GM19035 (cell line): ENCODE measurements around the gene PMF1.

ENCODE experiments used
- ATAC-seq: cut with Tn5 transposase; IDR thresholded peaks from one replicate; pipeline ENCODE4 v1.9.1; 2021; ENCODE audit not compliant: unreplicated experiment

Gene PMF1

DNA sequence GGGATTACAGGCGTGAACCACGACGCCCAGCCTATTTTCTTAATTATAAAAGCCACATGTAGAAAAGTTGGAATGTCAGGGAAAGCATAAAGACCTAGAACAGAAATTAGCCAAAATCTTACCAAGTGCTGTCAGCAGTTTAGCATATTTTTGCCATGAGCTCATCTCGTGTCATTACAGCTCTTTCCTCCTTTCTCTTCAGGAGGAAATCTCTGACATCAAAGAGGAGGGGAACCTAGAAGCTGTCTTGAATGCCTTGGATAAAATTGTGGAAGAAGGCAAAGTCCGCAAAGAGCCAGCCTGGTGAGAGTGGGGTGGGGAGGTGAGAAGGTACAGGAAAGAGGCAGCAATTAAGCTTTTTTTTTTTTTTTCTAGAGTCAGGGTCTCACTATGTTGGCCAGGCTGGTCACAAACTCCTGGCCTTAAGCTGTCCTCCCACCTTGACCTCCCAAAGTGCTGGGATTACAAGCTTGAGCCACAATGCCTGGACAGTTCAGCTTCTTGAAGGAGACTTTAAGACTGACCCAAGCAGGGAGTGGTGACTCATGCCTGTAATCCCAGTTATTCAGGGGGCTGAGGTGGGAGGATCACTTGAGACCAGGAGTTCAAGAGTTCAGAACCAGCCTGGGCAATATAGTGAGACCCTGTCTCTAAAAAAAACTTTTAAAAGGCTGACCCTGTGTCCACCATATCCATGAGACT, 20.8 kb downstream of the PMF1 start:
- ATAC-seq = no peak

- no peak for ATAC-seq
Measured at GRCh38 chr1:156236164-156236563, 23.4 kb downstream of the PMF1 start.

- ATAC-seq = no peak
Measured at GRCh38 chr1:156238248-156238647, 25.4 kb downstream of the PMF1 start.

GRCh38 chr1:156241311-156241811, 28.6 kb downstream of the PMF1 start:
- no peak for ATAC-seq

DNA sequence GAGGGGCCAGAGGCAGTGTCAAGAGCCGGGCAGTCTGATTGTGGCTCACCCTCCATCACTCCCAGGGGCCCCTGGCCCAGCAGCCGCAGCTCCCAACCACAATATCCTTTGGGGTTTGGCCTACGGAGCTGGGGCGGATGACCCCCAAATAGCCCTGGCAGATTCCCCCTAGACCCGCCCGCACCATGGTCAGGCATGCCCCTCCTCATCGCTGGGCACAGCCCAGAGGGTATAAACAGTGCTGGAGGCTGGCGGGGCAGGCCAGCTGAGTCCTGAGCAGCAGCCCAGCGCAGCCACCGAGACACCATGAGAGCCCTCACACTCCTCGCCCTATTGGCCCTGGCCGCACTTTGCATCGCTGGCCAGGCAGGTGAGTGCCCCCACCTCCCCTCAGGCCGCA, 29.1 kb downstream of the PMF1 start, which contains the start of gene BGLAP:
BGLAP (plus strand) TSS at position 259 of the 400 bp plus-strand sequence; CDS start at position 307, 48 bp downstream.
- ATAC-seq = no peak

DNA sequence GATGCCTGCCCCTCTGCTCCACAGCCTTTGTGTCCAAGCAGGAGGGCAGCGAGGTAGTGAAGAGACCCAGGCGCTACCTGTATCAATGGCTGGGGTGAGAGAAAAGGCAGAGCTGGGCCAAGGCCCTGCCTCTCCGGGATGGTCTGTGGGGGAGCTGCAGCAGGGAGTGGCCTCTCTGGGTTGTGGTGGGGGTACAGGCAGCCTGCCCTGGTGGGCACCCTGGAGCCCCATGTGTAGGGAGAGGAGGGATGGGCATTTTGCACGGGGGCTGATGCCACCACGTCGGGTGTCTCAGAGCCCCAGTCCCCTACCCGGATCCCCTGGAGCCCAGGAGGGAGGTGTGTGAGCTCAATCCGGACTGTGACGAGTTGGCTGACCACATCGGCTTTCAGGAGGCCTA, 29.9 kb downstream of the PMF1 start:
- no peak for ATAC-seq

DNA sequence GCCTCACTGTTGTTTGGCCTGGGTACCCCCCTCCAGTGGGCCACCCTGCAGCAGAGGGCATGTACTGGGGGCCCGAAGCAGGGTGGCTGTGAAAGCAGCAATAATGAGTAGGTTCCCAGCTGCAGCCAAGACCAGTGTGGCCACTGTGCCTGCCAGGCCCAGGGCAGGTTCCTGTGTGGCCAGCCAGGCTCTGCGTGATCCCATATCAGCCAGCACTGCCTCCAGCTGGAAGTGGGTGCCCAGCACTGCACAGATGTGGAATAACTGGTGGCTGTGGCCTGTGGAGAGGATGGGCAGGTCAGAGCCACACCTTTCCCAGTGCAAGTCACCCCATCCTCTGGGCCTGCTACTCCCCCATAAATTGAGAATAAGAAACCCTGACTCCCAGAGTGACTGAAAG, 31.3 kb downstream of the PMF1 start:
- no peak for ATAC-seq

- ATAC-seq = no peak
Measured at GRCh38 chr1:156244712-156245111, 31.9 kb downstream of the PMF1 start.

GRCh38 chr1:156245451-156246232, 32.8 kb downstream of the PMF1 start:
- no peak for ATAC-seq

DNA sequence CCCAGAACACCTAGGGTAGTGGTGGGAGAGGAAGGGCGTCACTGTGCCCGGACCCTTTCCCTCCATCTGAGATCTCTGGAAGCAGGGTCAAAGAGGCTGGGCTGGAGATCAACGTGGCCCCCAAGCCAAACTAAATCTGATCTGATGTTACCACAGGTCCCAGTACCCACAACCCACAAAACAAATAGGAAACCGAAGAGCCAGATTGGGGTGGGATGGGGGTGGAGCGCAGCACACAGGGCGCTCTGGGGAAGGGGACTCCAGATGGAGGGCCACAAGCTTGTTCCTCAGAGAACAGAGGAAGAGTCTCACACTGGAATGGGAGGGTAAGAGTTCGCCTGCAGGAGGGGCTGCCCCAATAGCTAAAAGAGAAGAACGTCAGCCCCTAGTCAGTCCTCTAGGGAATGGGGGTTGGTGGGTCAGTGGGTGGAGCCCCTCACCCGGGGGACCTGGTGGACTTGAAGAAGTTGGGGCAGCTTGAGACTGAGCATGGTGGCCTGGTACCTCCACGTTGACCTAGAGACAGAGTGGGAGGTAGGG, 33.5 kb downstream of the PMF1 start:
- ATAC-seq = no peak

DNA sequence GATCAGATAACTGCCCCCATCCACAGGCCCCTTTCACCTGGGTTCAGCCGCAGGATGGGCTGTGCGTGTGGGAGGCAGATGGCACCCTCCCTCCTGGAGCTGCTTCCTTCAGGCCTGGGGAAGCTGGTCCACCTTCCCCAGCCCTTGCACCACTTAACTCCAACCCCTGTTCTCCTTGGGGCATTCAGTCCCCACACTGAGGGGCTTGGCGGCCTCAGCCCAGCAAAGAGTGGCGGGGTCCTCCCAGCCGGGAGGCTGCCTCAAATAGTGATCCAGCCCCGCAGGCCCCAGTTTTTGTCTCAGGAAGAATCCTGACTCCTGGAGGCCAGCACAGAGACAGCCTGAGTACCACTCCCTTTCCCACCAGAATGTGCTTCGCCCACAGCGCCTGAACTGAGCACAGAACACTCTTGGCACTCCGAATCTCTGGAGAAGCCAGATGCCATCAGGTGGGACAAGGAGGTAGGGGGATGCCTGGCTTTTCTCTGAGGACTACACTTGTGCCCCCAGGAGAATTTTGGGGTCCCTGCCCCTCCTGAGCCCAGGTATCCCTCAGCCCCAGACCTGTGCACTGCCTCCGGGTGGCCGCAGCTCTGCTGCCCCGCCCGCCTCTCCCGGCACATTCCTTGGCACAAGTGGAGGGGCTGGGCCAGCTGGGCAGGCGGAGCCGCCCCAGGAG, 34.1 kb downstream of the PMF1 start:
- ATAC-seq = no peak

DNA sequence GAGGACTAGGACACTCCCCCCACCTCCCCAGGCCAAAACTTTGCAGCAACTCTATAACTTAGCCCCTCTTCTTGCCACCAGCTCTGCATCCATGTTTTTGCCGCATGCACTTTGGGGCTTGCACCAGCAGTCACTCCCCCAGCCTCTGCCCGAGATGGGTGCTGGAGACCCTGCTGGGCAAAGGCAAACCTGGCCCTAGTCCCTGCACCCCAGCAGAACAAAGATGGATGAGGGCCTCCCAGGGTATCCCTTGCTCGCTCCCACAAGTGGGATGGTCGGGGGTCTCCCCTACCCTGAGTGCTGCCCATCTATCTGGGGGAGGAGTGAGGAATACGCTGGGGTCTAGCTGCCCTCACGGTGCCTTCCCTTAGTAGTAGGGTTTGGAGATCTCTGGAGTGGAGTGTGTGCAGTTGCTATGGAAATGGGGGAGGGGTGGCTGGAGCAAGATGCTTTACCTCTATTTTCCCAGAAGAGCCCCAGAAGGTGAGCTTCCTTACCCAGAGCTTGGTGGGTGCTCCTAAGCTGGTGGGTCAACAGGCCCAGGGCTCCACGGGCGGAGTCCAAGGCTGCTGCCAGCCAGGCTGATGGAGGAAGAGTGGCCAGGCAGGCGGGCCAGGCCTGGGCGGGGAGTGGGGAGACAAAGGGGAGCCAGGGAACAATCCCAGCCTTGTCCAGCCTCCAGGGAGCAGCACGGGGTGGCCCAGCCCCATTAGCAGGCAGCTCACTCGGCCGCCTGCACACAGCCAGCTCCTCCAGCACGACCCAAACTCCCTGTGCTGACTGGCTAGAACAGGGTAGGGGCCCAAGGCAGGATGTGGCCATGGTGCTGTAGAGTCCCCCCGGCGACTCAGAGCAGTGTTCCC, 34.9 kb downstream of the PMF1 start, which contains the start of gene PAQR6:
PAQR6 (minus strand) TSS at position 597 of the 863 bp plus-strand sequence. CDS start 1,325 bp downstream, outside the sequence.
- no peak for ATAC-seq

DNA sequence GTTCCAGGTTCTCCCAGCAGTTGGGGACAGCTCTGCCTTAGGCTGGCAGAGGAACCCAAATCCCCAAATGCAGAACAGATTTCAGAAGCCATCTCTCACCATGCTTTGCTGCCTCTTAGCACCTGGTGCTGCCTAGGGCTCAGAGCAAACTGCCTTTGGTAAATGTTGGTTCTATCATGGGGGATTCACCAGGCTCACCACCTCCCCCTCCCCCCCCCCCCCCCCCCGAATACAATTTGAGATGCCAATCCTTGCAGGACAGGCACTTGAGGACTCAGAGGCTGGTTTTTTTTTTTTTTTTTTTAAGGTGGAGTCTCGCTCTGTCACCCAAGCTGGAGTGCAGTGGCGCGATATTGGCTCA, 35.5 kb downstream of the PMF1 start:
- ATAC-seq = no peak

GRCh38 chr1:156249593-156249992, 36.8 kb downstream of the PMF1 start:
- ATAC-seq = no peak

GRCh38 chr1:156251527-156251926, 38.7 kb downstream of the PMF1 start:
- no peak for ATAC-seq

DNA sequence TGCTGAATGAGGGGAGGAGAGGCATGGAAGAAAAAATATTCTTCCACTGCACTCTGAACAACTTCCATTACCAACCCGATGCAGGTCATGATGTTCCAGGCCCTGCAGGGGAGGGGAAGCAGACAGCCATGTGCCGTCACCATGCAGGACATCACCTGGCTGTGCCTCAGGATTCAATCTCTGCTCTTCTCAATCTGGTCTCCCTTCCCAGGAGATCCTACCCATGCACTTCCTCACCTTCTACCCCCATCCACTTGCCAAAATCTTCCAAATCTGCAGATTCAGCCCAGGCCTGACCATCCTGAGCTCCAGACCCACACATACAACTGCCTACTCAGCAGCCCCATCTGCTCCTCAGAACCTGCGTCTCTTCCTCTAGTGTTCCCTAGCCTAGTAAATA, 40.8 kb downstream of the PMF1 start:
- no peak for ATAC-seq

GRCh38 chr1:156257711-156258110, 44.9 kb downstream of the PMF1 start:
- no peak for ATAC-seq

GRCh38 chr1:156258859-156259258, 46.1 kb downstream of the PMF1 start:
- ATAC-seq = no peak

GRCh38 chr1:156259805-156260204, 47.0 kb downstream of the PMF1 start:
- ATAC-seq = no peak

DNA sequence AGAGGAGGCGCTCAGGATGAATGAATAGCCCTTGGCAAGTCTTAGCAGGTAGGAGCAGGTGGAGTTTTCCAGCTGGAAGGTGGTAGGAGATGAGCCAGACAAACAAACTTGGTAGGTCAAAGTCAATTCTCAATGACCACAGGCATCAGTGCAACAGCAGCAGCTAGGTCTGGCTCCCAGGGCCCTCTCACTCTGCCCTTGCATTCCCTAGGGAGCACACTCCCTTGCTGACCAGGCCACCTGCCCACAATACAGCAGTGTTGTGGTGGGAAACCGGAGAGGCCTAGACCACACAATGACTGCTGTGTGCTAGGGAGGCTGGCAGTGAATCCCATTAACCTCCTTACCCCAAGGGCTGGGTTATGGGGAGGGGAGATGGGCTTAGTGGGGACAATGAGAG, 48.1 kb downstream of the PMF1 start:
- no peak for ATAC-seq
